GM10266 (cell line): ENCODE results near the gene FLVCR1.

ENCODE experiments used
- DNase-seq: peaks from one replicate; pipeline ENCODE4 v3.0.0; 2012; ENCODE audit errors: extremely low spot score
- TF ChIP-seq, protein P1 (sequence below): IDR thresholded peaks from 2 replicates; pipeline ENCODE4 v1.5.1; 2012; ENCODE audit warnings: mild to moderate bottlenecking, low read depth; ENCODE audit not compliant: control insufficient read depth, insufficient read depth; ENCODE audit errors: missing control alignments

The FLVCR1 gene

GRCh38 chr1:212935387-212935981, 77.4 kb downstream of the FLVCR1 start:
- DNase-seq = no peak
- TF ChIP-seq, protein P1, sequence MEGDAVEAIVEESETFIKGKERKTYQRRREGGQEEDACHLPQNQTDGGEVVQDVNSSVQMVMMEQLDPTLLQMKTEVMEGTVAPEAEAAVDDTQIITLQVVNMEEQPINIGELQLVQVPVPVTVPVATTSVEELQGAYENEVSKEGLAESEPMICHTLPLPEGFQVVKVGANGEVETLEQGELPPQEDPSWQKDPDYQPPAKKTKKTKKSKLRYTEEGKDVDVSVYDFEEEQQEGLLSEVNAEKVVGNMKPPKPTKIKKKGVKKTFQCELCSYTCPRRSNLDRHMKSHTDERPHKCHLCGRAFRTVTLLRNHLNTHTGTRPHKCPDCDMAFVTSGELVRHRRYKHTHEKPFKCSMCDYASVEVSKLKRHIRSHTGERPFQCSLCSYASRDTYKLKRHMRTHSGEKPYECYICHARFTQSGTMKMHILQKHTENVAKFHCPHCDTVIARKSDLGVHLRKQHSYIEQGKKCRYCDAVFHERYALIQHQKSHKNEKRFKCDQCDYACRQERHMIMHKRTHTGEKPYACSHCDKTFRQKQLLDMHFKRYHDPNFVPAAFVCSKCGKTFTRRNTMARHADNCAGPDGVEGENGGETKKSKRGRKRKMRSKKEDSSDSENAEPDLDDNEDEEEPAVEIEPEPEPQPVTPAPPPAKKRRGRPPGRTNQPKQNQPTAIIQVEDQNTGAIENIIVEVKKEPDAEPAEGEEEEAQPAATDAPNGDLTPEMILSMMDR = no peak

- no peak for DNase-seq
- TF ChIP-seq, protein P1 = no peak
Observed at GRCh38 chr1:212937034-212937433, 79.0 kb downstream of the FLVCR1 start.

- TF ChIP-seq, protein P1 = no peak
- no peak for DNase-seq
Observed at GRCh38 chr1:212938846-212939245, 80.8 kb downstream of the FLVCR1 start.

DNA sequence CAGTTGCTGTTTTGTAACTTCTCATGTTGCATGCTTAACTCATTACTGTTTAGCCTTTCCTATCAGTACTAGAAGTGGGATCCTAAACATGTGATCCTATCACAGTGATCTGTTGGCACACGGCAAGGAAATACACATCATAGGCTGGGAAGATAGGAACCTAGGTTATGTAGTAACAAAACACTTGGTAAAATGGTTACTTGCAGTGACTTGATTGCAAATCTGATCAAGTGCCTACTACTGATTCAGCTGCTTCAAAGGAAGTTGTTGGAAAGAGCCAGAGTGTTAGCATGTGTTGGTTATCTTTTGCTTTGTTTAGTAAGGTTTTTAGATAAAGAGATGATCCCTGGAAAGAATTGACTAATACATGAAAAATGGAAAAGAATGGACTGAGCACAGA, 83.4 kb downstream of the FLVCR1 start:
- TF ChIP-seq, protein P1 = no peak
- DNase-seq = no peak

- TF ChIP-seq, protein P1 = no peak
- no peak for DNase-seq
Observed at GRCh38 chr1:212942679-212943392, 84.8 kb downstream of the FLVCR1 start.

DNA sequence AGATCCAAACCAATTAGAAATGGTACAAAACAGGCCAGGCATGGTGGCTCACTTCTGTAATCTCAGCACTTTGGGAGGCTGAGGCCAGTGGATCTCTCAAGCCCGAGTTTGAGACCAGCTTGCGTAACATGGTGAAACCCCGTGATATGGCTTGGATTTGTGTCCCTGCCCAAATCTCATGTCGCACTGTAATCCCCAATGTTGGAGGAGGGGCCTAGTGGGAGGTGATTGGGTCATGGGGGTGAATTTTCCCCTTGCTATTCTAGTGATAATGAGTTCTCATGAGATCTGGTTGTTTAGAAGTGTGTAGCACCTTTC, 85.3 kb downstream of the FLVCR1 start:
- TF ChIP-seq, protein P1 = no peak
- DNase-seq = no peak

DNA sequence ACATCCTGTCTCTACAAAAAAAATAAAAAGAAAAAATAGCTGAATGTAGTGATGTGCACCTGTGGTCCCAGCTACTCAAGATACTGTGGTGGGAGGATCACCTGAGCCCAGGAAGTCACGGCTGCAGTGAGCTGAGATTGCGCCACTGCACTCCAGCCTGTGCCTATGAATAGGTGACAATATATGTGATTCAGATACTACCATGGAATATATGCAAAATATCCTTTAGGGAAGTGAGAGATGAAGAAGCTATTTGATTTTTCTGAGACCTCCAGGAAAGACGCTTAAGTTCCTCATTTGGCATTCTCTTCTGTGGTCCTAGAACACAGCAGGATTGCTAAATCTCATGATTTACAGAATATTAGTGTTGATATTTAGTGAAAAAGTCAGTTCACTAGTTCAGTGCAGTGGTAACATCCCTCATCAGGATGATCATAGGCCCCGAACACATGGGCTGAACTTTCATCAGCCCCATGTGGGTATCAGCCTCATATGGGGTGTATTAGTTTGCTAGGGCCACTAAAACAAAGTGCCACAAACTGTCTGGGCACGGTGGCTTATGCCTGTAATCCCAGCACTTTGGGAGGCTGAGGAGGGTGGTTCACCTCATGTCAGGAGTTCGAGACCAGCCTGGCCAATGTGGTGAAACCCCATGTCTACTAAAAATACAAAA, 86.3 kb downstream of the FLVCR1 start:
- TF ChIP-seq, protein P1 = no peak
- no peak for DNase-seq
